GM23338 (cell line): ENCODE results near the gene ADH5. TPM values are rescaled to one million over a fixed set of nuclear protein-coding genes. Genes with fewer than 3 reads are reported as not detected.

Source experiments
- ATAC-seq: fragments of 200-7000 bp; cut with Tn5 transposase; 3 replicates; pipeline ENCODE4 v1.9.1; 2020
- DNase-seq: peaks from one replicate; pipeline ENCODE4 v3.0.0-alpha.2; 2015; ENCODE audit warnings: low spot score
- H2AFZ ChIP-seq: fragments of 200-600 bp; sonication (generic); 2 replicates; pipeline ENCODE4 v1.8.0; 2016; ENCODE audit warnings: antibody characterized with exemption, mild to moderate bottlenecking, moderate library complexity
- H3F3A ChIP-seq: fragments of 200-600 bp; sonication (generic); replicated peaks from 2 replicates; pipeline ENCODE4 v1.8.0; 2017; ENCODE audit warnings: antibody characterized with exemption, mixed run types, low read depth
- H3K27ac ChIP-seq: fragments of 200-600 bp; sonication (generic); 2 replicates; pipeline ENCODE4 v1.6.1; 2016; ENCODE audit warnings: low read depth
- H3K27me3 ChIP-seq: fragments of 200-600 bp; sonication (generic); 2 replicates; pipeline ENCODE4 v1.8.0; 2016; ENCODE audit warnings: mild to moderate bottlenecking, mixed run types, moderate library complexity; ENCODE audit not compliant: insufficient read depth
- H3K36me3 ChIP-seq: fragments of 200-600 bp; sonication (generic); 2 replicates; pipeline ENCODE4 v1.8.0; 2016; ENCODE audit warnings: mild to moderate bottlenecking; ENCODE audit not compliant: insufficient read depth
- H3K4me1 ChIP-seq: fragments of 200-600 bp; sonication (generic); 2 replicates; pipeline ENCODE4 v1.8.0; 2016; ENCODE audit warnings: mild to moderate bottlenecking, moderate library complexity; ENCODE audit not compliant: insufficient read depth
- H3K4me2 ChIP-seq: fragments of 200-600 bp; sonication (generic); 2 replicates; pipeline ENCODE4 v1.7.1; 2017; ENCODE audit warnings: mixed run types
- H3K4me3 ChIP-seq: fragments of 200-600 bp; sonication (generic); 2 replicates; pipeline ENCODE4 v1.6.1; 2016; ENCODE audit warnings: mixed run types
- H3K79me2 ChIP-seq: fragments of 200-600 bp; sonication (generic); replicated peaks from 2 replicates; pipeline ENCODE4 v1.8.0; 2017; ENCODE audit warnings: mild to moderate bottlenecking; ENCODE audit not compliant: insufficient read depth
- H3K9me2 ChIP-seq: fragments of 200-600 bp; sonication (generic); 2 replicates; pipeline ENCODE4 v1.8.0; 2017; ENCODE audit not compliant: insufficient read depth
- H4K20me1 ChIP-seq: fragments of 200-600 bp; sonication (generic); replicated peaks from 2 replicates; pipeline ENCODE4 v1.8.0; 2017; ENCODE audit warnings: mild to moderate bottlenecking; ENCODE audit not compliant: insufficient read depth
- H3K27ac Mint-ChIP-seq: 2 replicates; pipeline ENCODE4 v1.8.0; 2020; ENCODE audit warnings: inconsistent platforms, mild to moderate bottlenecking, moderate library complexity, mixed read lengths
- H3K27me3 Mint-ChIP-seq: 3 replicates; pipeline ENCODE4 v1.8.0; 2022; ENCODE audit warnings: low read depth, mild to moderate bottlenecking, moderate library complexity, mixed read lengths, inconsistent platforms; ENCODE audit not compliant: insufficient read depth, poor library complexity
- H3K36me3 Mint-ChIP-seq: 3 replicates; pipeline ENCODE4 v1.8.0; 2021; ENCODE audit warnings: low read depth, mild to moderate bottlenecking, inconsistent platforms, moderate library complexity, mixed read lengths
- H3K4me1 Mint-ChIP-seq: 3 replicates; pipeline ENCODE4 v1.8.0; 2020; ENCODE audit warnings: mild to moderate bottlenecking, inconsistent platforms, mixed read lengths
- H3K4me3 Mint-ChIP-seq: 3 replicates; pipeline ENCODE4 v1.8.0; 2021; ENCODE audit warnings: moderate library complexity, mild to moderate bottlenecking, inconsistent platforms, mixed read lengths
- H3K9me3 Mint-ChIP-seq: 3 replicates; pipeline ENCODE4 v1.8.0; 2020; ENCODE audit warnings: moderate library complexity, mild to moderate bottlenecking, inconsistent platforms, mixed read lengths
- CREB1 ChIP-seq: fragments of 250-450 bp; sonication (Bioruptor Pico); IDR thresholded peaks from 2 replicates; pipeline ENCODE4 v1.5.0; 2020; ENCODE audit warnings: low read depth, mild to moderate bottlenecking, moderate library complexity
- CTCF ChIP-seq, 2 experiments: fragments of 200-600 bp in 1 of 2; sonication (generic) in 1 of 2; conservative IDR thresholded peaks; 2 replicates each; pipeline versions ENCODE4 v1.5.1 to v1.6.1; 2016 to 2017; ENCODE audit warnings: antibody characterized with exemption in 2 of 2, low read depth in 2 of 2, mild to moderate bottlenecking in 2 of 2, moderate library complexity in 1 of 2
- EZH2 ChIP-seq: fragments of 200-600 bp; sonication (generic); IDR thresholded peaks from one replicate; pipeline ENCODE4 v1.8.0; 2017; ENCODE audit warnings: antibody characterized with exemption, mild to moderate bottlenecking, low read depth; ENCODE audit not compliant: unreplicated experiment
- EZH2phosphoT487 ChIP-seq: fragments of 200-600 bp; sonication (generic); IDR thresholded peaks from one replicate; pipeline ENCODE4 v1.8.1; 2018; ENCODE audit warnings: antibody characterized with exemption; ENCODE audit not compliant: unreplicated experiment
- JUNB ChIP-seq: IDR thresholded peaks from one replicate; pipeline ENCODE4 v1.6.1; 2016; ENCODE audit warnings: antibody characterized with exemption; ENCODE audit not compliant: unreplicated experiment
- NANOG ChIP-seq: IDR thresholded peaks from 2 replicates; pipeline ENCODE4 v1.6.1; 2016; ENCODE audit warnings: antibody characterized with exemption, borderline replicate concordance
- POLR2AphosphoS5 ChIP-seq: IDR thresholded peaks from 2 replicates; pipeline ENCODE4 v1.6.1; 2016; ENCODE audit warnings: antibody characterized with exemption, low read depth
- REST ChIP-seq: IDR thresholded peaks from one replicate; pipeline ENCODE4 v1.6.1; 2018; ENCODE audit warnings: antibody characterized with exemption; ENCODE audit not compliant: unreplicated experiment
- STAT1 ChIP-seq: IDR thresholded peaks from one replicate; pipeline ENCODE4 v1.6.1; 2016; ENCODE audit warnings: antibody characterized with exemption; ENCODE audit not compliant: unreplicated experiment
- ZNF114 ChIP-seq: fragments of 250-450 bp; sonication (Bioruptor Pico); IDR thresholded peaks from 2 replicates; pipeline ENCODE4 v1.5.0; 2020; ENCODE audit warnings: mild to moderate bottlenecking, moderate library complexity
- ZNF331 ChIP-seq: fragments of 250-450 bp; sonication (Bioruptor Pico); IDR thresholded peaks from 2 replicates; pipeline ENCODE4 v1.5.0; 2020; ENCODE audit warnings: low read depth, mild to moderate bottlenecking, moderate library complexity
- polyA plus RNA-seq: library from polyadenylated mRNA; unstranded; fragments of >200 nt; fragmentation: Nextera tagmentation; extraction: Ambion mirVana; gene quantifications from 2 replicates; pipeline ENCODE4 v1.2.1, GENCODE V29; 2016
- total RNA-seq: library from RNA; depleted of rRNA; stranded (reverse); fragments of >200 nt; shearing (Covaris generic); gene quantifications from 2 replicates; pipeline ENCODE4 v1.2.3, GENCODE V29; 2014
- TF ChIP-seq, protein P1 (sequence below): IDR thresholded peaks from 2 replicates; pipeline ENCODE4 v1.6.1; 2016; ENCODE audit warnings: antibody characterized with exemption

Gene ADH5
- total and polyA plus RNA-seq, 2 experiments from 2014 or later, result 224 to 250 TPM

- Histone ChIP-seq H4K20me1 (peaks cover 7% of the 10 kb centered on the region), H3F3A (no peaks in the 10 kb centered on the region), H3K4me3 (no peak overlapping the region), H3K27ac (no peak overlapping the region; the same call in 1 of the 2 replicates), H3K36me3 (peaks cover 46% of the 10 kb centered on the region), H3K9me2 (no peaks in the 10 kb centered on the region), H3K4me2 (no peak overlapping the region), H3K4me1 (peaks cover 2% of the 10 kb centered on the region), H3K79me2 (peaks cover 93% of the 10 kb centered on the region), H2AFZ (no peak overlapping the region), H3K27me3 (no peaks in the 10 kb centered on the region)
- H3K4me1 Mint-ChIP-seq, result peaks cover 13% of the 10 kb centered on the region
- peaks cover 11% of the 10 kb centered on the region for H3K27me3 Mint-ChIP-seq
- no peaks in the 10 kb centered on the region; the same call in 2 of the 3 replicates for H3K9me3 Mint-ChIP-seq
- DNase-seq, result no peak
- H3K36me3 Mint-ChIP-seq, result peaks cover 71% of the 10 kb centered on the region
- H3K27ac Mint-ChIP-seq, result no peak overlapping the region; the same call in 1 of the 2 replicates
- TF ChIP-seq, protein P1, sequence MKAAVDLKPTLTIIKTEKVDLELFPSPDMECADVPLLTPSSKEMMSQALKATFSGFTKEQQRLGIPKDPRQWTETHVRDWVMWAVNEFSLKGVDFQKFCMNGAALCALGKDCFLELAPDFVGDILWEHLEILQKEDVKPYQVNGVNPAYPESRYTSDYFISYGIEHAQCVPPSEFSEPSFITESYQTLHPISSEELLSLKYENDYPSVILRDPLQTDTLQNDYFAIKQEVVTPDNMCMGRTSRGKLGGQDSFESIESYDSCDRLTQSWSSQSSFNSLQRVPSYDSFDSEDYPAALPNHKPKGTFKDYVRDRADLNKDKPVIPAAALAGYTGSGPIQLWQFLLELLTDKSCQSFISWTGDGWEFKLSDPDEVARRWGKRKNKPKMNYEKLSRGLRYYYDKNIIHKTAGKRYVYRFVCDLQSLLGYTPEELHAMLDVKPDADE, result no peak
- TF ChIP-seq POLR2AphosphoS5 (no peak), ZNF331 (CRISPR knock-in tag) (no peak), EZH2 (no peak), REST (no peak)
- H3K4me3 Mint-ChIP-seq, result no peak overlapping the region
- ATAC-seq, result no peak
Observed at GRCh38 chr4:99084595-99084994, 4.0 kb downstream of the ADH5 start.

DNA sequence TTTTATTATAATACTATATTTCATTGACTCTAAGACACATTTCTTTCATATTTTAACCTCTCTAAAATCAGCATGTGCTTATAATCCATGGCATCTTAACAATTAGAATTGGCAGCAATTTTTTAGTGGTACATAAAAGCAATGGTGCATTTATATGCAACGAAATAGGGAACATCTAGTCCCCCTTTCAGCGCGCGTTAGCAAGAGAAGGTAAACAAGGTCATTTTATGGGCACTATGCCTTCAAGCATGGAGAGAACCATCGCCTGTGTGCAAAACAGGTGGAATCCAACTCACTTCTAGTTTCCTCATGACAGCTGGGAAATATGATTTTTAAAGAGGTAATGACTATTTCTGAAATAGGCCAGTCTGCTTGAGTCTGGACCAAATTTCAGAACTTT is 6.4 kb downstream of the ADH5 start:
- peaks cover 90% of the 10 kb centered on the region for H3K36me3 Mint-ChIP-seq
- H3K27me3 Mint-ChIP-seq, result peaks cover 4% of the 10 kb centered on the region
- no peak overlapping the region for H2AFZ ChIP-seq
- no peaks in the 10 kb centered on the region for H3K9me2 ChIP-seq
- H3K79me2 ChIP-seq, result peaks cover 89% of the 10 kb centered on the region
- no peak overlapping the region for H3K4me2 ChIP-seq
- no peak for ATAC-seq
- no peak overlapping the region for H3K27ac Mint-ChIP-seq
- peaks cover 10% of the 10 kb centered on the region for H3K4me1 Mint-ChIP-seq
- no peak for DNase-seq
- H3K4me1 ChIP-seq, result no peaks in the 10 kb centered on the region
- H3K4me3 ChIP-seq, result no peak overlapping the region
- H3F3A ChIP-seq, result no peaks in the 10 kb centered on the region
- peaks cover 52% of the 10 kb centered on the region for H3K36me3 ChIP-seq
- no peaks in the 10 kb centered on the region for H3K9me3 Mint-ChIP-seq
- no peak overlapping the region for H3K27ac ChIP-seq
- H3K4me3 Mint-ChIP-seq, result no peak overlapping the region
- H3K27me3 ChIP-seq, result no peaks in the 10 kb centered on the region
- H4K20me1 ChIP-seq, result peaks cover 11% of the 10 kb centered on the region
- TF ChIP-seq POLR2AphosphoS5, result no peak
- TF ChIP-seq REST, result no peak
- no peak for TF ChIP-seq EZH2
- no peak for TF ChIP-seq NANOG
- no peak for TF ChIP-seq CTCF (conservative IDR thresholded peaks at IDR 0.05; ENCODE audit: low read depth in 2 of 2)
- no peak for TF ChIP-seq EZH2phosphoT487
- TF ChIP-seq JUNB, result no peak
- TF ChIP-seq, protein P1, result no peak
- TF ChIP-seq ZNF114, result no peak
- no peak for TF ChIP-seq STAT1
- no peak for TF ChIP-seq CREB1 (CRISPR knock-in tag)
- no peak for TF ChIP-seq ZNF331 (CRISPR knock-in tag)
